HepG2 (cell line): ENCODE results near the gene FOXA1. TPM values are rescaled to one million over a fixed set of nuclear protein-coding genes. Genes with fewer than 3 reads are reported as not detected.

ENCODE experiments used
- DMTF1 ChIP-seq: sonication (generic); formaldehyde crosslinking; IDR thresholded peaks from 2 replicates; pipeline ENCODE4 v1.4.0; 2020; ENCODE audit warnings: mild to moderate bottlenecking, missing genetic modification reagents
- DNMT3B ChIP-seq: conservative IDR thresholded peaks from 2 replicates; pipeline ENCODE4 v1.6.1; 2016; ENCODE audit warnings: missing biosample characterization, control low read depth
- ELF1 ChIP-seq: sonication (generic); formaldehyde crosslinking; IDR thresholded peaks from 2 replicates; pipeline ENCODE4 v1.4.0; 2020; ENCODE audit warnings: missing genetic modification reagents
- PRDM4 ChIP-seq: sonication (generic); formaldehyde crosslinking; IDR thresholded peaks from 2 replicates; pipeline ENCODE4 v1.9.0; 2021; ENCODE audit warnings: missing genetic modification reagents, borderline replicate concordance
- TMF1 ChIP-seq: sonication (generic); formaldehyde crosslinking; IDR thresholded peaks from 2 replicates; pipeline ENCODE4 v1.8.1; 2022; ENCODE audit warnings: low read depth, missing genetic modification reagents
- ZBTB10 ChIP-seq: sonication (generic); formaldehyde crosslinking; IDR thresholded peaks from 2 replicates; pipeline ENCODE4 v1.4.0; 2020; ENCODE audit warnings: missing genetic modification reagents, borderline replicate concordance
- ZBTB7A ChIP-seq: sonication (generic); formaldehyde crosslinking; IDR thresholded peaks from 2 replicates; pipeline ENCODE4 v1.8.0; 2022; ENCODE audit warnings: mild to moderate bottlenecking, missing genetic modification reagents
- ZEB1 ChIP-seq: IDR thresholded peaks from 2 replicates; pipeline ENCODE4 v1.6.1; 2012; ENCODE audit warnings: mild to moderate bottlenecking, low read depth, inconsistent platforms; ENCODE audit not compliant: insufficient replicate concordance
- ZNF317 ChIP-seq: sonication (generic); formaldehyde crosslinking; IDR thresholded peaks from 2 replicates; pipeline ENCODE4 v1.5.0; 2020; ENCODE audit warnings: mild to moderate bottlenecking, missing genetic modification reagents
- ZNF503 ChIP-seq: sonication (generic); formaldehyde crosslinking; IDR thresholded peaks from 2 replicates; pipeline ENCODE4 v1.4.0; 2020; ENCODE audit warnings: missing genetic modification reagents
- ZSCAN21 ChIP-seq: sonication (generic); formaldehyde crosslinking; IDR thresholded peaks from 2 replicates; pipeline ENCODE4 v1.8.0; 2022; ENCODE audit warnings: mild to moderate bottlenecking, missing genetic modification reagents, moderate library complexity, borderline replicate concordance
- polyA plus RNA-seq, 8 experiments: library from polyadenylated mRNA; depleted of rRNA in 3 of 8; stranded (reverse) in 7 of 8; unstranded in 1 of 8; fragments of >200 nt; fragmentation: Illumina TruSeq in 4 of 8; extraction: Trizol in 4 of 8; gene quantifications; 2 replicates each; pipeline versions ENCODE4 v1.2.1 to v1.2.3, GENCODE V29; 2011 to 2016; ENCODE audit warnings: low read depth in 4 of 8, missing spikeins in 1 of 8, mixed read lengths in 1 of 8; ENCODE audit not compliant: insufficient read depth in 1 of 8
- total RNA-seq, 5 experiments: library from RNA; depleted of rRNA; stranded (reverse); fragments of >200 nt; fragmentation: Illumina TruSeq; extraction: Trizol; gene quantifications; 2 replicates each; pipeline ENCODE4 v1.2.3, GENCODE V29; 2016; ENCODE audit warnings: low read depth in 1 of 5
- TF ChIP-seq, protein P1 (sequence below): IDR thresholded peaks from 2 replicates; pipeline ENCODE4 v1.6.1; 2016; ENCODE audit warnings: low read depth, missing genetic modification reagents, missing compliant biosample characterization

The FOXA1 gene
- total and polyA plus RNA-seq, 2 of the 13 experiments (the other 11 are each of a cell fraction or from before 2014, with no cell fraction given) = 43.4 to 58.6 TPM

DNA sequence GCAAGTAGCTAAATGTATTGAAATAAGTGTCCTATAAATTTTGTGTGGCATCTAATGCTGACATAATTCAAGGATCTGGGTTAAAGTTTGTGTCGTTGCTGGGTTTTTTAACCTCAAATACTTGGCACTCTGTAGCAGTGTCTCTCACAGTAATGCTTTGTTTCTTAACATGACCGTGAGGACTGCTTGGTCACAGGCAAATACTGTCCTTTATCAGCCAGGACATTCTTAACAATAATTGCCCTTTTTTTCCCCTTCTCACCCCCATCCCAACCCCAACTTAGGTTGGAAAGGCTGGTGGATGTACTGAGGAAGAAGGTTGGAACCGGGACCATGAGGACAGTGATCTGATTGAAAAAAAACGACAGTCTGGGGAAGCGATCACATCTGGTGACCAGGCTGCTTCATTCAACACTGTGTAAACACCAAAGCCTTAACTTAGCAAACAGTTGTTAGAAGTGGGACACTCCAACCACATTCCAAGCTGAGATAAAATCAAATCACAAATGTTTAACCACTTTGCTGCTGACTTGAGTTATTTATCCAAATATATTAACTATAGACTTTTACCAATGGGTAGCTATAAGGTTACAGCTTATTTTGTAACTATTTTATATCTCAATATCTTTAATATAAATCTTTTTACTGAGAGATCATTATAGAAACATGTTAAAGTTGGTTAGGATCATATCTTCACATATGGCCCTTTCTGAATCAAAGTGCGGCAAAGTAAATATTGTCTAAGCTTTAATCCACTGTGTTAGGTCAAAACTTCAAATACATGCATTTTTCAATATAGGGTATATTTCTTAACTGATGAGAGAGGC lies 48.2 kb downstream of the FOXA1 start (continued):
- TF ChIP-seq ZNF503 (CRISPR knock-in tag) = peak; percentile 100
- TF ChIP-seq ZBTB10 (CRISPR knock-in tag) = peak; percentile 95
- no peak; the same call in 1 of the 2 replicates for TF ChIP-seq ZBTB7A (CRISPR knock-in tag)
- peak; percentile 85; the same call in 1 of the 2 replicates for TF ChIP-seq DNMT3B (CRISPR knock-in tag)
- 0 out of 2 replicates have a peak, but pooled peaks have one; percentile 55 for TF ChIP-seq PRDM4 (CRISPR knock-in tag)
- TF ChIP-seq ELF1 (CRISPR knock-in tag) = peak; percentile 64
- TF ChIP-seq, protein P1, sequence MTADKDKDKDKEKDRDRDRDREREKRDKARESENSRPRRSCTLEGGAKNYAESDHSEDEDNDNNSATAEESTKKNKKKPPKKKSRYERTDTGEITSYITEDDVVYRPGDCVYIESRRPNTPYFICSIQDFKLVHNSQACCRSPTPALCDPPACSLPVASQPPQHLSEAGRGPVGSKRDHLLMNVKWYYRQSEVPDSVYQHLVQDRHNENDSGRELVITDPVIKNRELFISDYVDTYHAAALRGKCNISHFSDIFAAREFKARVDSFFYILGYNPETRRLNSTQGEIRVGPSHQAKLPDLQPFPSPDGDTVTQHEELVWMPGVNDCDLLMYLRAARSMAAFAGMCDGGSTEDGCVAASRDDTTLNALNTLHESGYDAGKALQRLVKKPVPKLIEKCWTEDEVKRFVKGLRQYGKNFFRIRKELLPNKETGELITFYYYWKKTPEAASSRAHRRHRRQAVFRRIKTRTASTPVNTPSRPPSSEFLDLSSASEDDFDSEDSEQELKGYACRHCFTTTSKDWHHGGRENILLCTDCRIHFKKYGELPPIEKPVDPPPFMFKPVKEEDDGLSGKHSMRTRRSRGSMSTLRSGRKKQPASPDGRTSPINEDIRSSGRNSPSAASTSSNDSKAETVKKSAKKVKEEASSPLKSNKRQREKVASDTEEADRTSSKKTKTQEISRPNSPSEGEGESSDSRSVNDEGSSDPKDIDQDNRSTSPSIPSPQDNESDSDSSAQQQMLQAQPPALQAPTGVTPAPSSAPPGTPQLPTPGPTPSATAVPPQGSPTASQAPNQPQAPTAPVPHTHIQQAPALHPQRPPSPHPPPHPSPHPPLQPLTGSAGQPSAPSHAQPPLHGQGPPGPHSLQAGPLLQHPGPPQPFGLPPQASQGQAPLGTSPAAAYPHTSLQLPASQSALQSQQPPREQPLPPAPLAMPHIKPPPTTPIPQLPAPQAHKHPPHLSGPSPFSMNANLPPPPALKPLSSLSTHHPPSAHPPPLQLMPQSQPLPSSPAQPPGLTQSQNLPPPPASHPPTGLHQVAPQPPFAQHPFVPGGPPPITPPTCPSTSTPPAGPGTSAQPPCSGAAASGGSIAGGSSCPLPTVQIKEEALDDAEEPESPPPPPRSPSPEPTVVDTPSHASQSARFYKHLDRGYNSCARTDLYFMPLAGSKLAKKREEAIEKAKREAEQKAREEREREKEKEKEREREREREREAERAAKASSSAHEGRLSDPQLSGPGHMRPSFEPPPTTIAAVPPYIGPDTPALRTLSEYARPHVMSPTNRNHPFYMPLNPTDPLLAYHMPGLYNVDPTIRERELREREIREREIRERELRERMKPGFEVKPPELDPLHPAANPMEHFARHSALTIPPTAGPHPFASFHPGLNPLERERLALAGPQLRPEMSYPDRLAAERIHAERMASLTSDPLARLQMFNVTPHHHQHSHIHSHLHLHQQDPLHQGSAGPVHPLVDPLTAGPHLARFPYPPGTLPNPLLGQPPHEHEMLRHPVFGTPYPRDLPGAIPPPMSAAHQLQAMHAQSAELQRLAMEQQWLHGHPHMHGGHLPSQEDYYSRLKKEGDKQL = peak; percentile 100
- peak; percentile 77; the same call in 1 of the 2 replicates for TF ChIP-seq ZNF317 (CRISPR knock-in tag)
- TF ChIP-seq ZSCAN21 = peak; percentile 83
- TF ChIP-seq TMF1 (CRISPR knock-in tag) = peak; percentile 76; the same call in 1 of the 2 replicates
- no peak for TF ChIP-seq DMTF1
- TF ChIP-seq ZEB1 = peak; percentile 69
